ENCODE data around the gene PRKN.

The PRKN gene

GRCh38 chr6:162627362-162627761, 100.2 kb downstream of the PRKN start:
- DNase-seq (ENCODE audit: extremely low read depth, low read depth): no peak
- no peak for TF ChIP-seq CTCF (IDR thresholded peaks at IDR 0.05; ENCODE audit: low read depth, low read length)

GRCh38 chr6:162626869-162627268, 100.7 kb downstream of the PRKN start:
- no peak for DNase-seq (ENCODE audit: extremely low read depth, low read depth)
- TF ChIP-seq CTCF (IDR thresholded peaks at IDR 0.05; ENCODE audit: low read depth, low read length): no peak

- DNase-seq (ENCODE audit: extremely low read depth, low read depth): no peak
- TF ChIP-seq CTCF (IDR thresholded peaks at IDR 0.05; ENCODE audit: low read depth, low read length): no peak
These were observed 101.6 kb downstream of the PRKN start for GRCh38 chr6:162625846-162626540.

GRCh38 chr6:162622572-162622971, 105.0 kb downstream of the PRKN start:
- DNase-seq (ENCODE audit: extremely low read depth, low read depth): no peak
- no peak for TF ChIP-seq CTCF (IDR thresholded peaks at IDR 0.05; ENCODE audit: low read depth, low read length)

- no peak for DNase-seq (ENCODE audit: extremely low read depth, low read depth)
- no peak for TF ChIP-seq CTCF (IDR thresholded peaks at IDR 0.05; ENCODE audit: low read depth, low read length)
These were observed 106.3 kb downstream of the PRKN start for GRCh38 chr6:162621246-162621645.

GRCh38 chr6:162620073-162620472, 107.5 kb downstream of the PRKN start:
- DNase-seq (ENCODE audit: extremely low read depth, low read depth): no peak
- no peak for TF ChIP-seq CTCF (IDR thresholded peaks at IDR 0.05; ENCODE audit: low read depth, low read length)

GRCh38 chr6:162618448-162619002, 109.0 kb downstream of the PRKN start:
- DNase-seq (ENCODE audit: extremely low read depth, low read depth): no peak
- no peak for TF ChIP-seq CTCF (IDR thresholded peaks at IDR 0.05; ENCODE audit: low read depth, low read length)

Data from AG09319 (cell line).